Muscle of arm (tissue), 12 donors: ENCODE measurements around the gene NUFIP1. TPM values are rescaled to one million over a fixed set of nuclear protein-coding genes. Genes with fewer than 3 reads are reported as not detected.
"Not testable (repeated sequence)": the region's sequence is repeated elsewhere in the genome, so short reads cannot be mapped to it uniquely, and the experiment has no call there.

Experiments used
- DNase-seq: peaks from one replicate; pipeline ENCODE4 v3.0.0-alpha.2; 2013
- polyA plus RNA-seq, 12 donors: library from polyadenylated mRNA; unstranded; fragments of 120-200 nt; gene quantifications; one replicate each; pipeline ENCODE4 v1.2.1, GENCODE V29; 2013; ENCODE audit not compliant: insufficient read length in 12 of 12

Gene NUFIP1
- polyA plus RNA-seq, 12 donors = 8.1 to 10.8 (median 9.0) TPM; not detected in 1

- DNase-seq = no peak
Observed at GRCh38 chr13:44971656-44972595, 17.3 kb downstream of the NUFIP1 start.

- DNase-seq = peak; percentile 69
Observed at GRCh38 chr13:44969551-44970484, 19.5 kb downstream of the NUFIP1 start.

GRCh38 chr13:44968434-44968815 is 20.8 kb downstream of the NUFIP1 start:
- peak; percentile 33 for DNase-seq

- peak; percentile 24 for DNase-seq
Observed at GRCh38 chr13:44967704-44968433, 21.4 kb downstream of the NUFIP1 start.

DNA sequence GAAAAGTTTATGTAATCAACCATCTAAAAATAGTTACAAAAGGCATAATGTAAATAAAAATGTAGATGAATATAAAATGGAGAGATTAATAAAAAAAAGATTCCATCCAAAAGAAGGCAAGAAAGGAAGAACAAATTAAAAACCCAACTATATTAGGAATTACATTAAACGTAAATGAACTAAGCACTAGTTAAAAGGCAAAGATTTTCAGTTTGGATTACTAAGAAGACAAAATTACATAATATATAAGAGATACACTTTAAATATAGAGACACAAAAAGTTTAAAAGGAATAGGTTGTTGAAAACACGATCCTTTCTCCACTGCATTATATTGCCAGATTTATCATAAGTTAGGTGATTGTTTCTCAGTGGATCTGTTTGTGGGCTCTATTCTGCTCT is 27.3 kb downstream of the NUFIP1 start:
- no peak for DNase-seq

GRCh38 chr13:44955406-44955805 is 33.9 kb downstream of the NUFIP1 start:
- no peak for DNase-seq

GRCh38 chr13:44954224-44954623 is 35.0 kb downstream of the NUFIP1 start:
- no peak for DNase-seq

DNA sequence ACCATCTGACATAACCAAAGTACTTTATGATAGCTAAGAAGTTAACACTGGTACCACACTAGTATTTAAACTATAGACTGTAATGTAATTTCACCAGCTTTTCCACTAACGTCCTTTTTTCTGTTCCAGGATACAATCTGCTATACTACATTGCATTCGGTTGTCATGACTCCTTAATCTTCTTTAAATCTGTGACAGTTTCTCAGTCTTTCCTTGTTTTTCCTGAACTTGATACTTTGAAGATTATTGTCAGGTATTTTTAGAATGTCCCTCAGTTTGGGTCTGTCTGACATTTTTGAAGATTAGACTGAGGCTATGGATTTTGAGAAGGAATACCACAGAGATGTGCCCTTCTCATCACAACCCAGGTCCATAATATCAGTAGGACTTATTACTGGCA is 36.6 kb downstream of the NUFIP1 start:
- DNase-seq = no peak

GRCh38 chr13:44951184-44951583 is 38.1 kb downstream of the NUFIP1 start:
- DNase-seq = no peak

DNA sequence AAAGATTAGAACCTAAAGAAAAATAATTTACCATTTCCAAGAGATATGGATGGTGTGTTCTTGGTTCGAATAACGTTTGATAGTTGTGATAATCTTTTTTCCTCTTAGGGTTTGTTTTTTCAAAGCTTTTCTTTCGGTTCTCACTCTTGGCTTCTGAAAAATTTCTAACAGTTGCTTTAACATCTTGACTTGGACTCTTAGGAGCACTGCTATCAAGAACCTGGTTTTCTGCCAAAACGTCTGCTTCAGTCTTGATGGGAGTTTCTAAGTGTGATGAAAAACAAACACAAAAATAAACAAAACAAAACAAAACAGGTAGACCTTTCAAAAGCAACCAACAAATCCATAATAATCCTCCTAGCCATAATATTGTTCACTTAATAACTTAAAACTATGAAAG is 45.9 kb downstream of the NUFIP1 start:
- not testable (repeated sequence) for DNase-seq

GRCh38 chr13:44938854-44939253 is 50.4 kb downstream of the NUFIP1 start:
- DNase-seq = no peak

GRCh38 chr13:44936246-44936645 is 53.0 kb downstream of the NUFIP1 start:
- no peak for DNase-seq

DNA sequence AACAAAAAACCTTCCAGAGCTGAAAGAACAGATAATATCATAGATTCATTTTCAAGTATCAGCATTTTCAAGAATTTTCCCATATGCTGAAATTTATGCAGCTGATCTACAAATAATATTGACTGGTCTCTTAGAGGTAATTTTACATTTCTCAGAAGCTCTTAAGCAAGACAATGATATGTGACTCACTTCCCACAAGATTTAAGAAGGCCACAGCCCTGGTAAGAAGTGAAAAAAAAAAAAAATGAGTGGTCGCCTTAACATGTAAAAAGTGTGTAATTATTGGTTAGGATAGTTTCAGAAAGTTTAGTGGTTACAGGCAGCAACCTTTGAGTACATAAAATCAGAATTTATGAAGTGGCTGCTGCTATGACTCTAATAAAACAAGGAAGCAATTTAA is 54.5 kb downstream of the NUFIP1 start:
- DNase-seq = no peak

DNA sequence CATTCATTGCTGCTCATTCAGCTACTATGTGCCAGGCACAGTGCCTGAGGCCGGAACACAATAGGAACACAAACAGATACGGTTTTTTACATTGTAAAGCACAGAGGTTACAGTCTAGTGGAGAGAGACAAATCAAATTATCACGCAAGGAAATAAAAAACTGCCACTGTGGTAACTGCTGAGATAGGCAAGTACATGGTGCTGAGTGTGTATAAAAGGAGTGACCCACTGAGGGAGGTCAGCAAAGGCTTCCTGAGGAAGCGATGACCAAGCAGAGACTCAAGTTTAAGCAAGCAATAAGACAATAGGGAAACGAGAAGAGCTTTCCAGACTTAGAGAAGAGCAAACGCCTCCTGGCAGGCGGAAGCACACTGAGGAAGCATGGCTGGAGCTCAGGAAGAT is 56.4 kb downstream of the NUFIP1 start:
- no peak for DNase-seq

DNA sequence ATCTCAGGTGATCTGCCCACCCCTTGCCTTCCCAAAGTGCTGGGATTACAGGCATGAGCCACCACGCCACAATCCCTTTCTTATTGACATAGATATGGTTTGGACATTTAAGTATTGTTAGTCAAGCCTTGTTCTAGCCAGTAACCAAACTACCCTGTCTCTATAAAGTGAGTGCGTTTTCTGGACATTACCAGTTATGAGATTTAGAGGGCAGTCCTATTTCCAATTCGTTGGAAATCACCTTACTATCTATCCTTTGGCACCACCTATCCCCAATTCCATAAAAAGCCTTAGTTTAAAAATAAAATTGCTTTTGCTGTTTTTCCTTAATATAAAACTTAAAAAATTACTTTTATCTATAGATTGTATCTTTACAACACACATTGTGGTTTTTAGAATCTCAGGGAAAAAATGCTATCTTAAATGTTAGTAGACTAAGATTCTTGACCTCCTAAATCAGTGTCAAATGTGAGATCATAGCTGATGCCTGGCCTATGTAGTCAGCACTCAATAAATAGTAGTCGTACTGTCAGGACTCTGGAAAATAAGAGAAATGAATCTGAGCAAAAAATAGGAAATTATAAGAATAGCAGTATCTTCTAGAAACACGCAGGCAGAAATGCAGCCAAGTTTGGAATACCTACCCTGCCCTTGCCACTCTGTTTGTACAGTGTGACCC is 57.0 kb downstream of the NUFIP1 start:
- DNase-seq = no peak

GRCh38 chr13:44930963-44931623 is 58.2 kb downstream of the NUFIP1 start:
- DNase-seq = no peak

DNA sequence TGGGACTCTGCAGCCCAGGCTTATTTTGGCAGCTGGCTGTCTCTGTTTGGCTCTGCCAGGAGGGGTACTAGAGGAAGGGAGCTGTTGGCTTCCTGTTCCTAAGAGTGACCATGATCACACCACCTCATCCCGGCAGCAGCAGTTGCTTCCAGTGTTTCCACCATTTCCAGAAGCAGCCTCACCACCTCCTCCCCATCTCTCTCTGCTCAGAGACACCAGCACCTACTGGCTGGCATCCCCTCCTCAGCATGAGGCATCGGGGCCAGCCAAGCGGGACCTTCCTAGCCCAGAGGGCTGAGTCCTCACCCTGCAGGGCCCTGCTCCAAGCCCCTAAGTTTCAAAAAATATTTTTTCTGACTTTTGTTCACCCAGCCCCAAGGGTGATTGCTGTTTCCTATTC is 59.0 kb downstream of the NUFIP1 start:
- DNase-seq = no peak

DNA sequence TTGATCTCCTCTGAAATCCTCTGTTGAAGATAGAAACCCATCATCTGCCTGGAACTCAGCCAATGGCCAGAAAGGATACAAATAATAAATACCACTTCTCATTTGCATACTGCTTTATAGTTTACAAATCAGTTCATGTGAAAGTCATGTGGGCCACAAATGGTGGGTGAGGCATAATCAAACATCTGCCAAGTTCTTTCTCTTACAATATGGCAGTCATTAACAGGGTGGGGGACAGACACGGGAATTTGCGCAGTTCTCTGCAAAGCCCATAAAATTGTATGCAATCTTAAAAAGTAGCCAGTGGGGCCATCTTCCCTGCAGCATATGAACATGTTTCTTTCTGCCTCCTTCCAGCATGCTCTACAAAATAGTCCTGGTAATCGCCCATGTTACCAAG is 59.6 kb downstream of the NUFIP1 start:
- DNase-seq = no peak

DNA sequence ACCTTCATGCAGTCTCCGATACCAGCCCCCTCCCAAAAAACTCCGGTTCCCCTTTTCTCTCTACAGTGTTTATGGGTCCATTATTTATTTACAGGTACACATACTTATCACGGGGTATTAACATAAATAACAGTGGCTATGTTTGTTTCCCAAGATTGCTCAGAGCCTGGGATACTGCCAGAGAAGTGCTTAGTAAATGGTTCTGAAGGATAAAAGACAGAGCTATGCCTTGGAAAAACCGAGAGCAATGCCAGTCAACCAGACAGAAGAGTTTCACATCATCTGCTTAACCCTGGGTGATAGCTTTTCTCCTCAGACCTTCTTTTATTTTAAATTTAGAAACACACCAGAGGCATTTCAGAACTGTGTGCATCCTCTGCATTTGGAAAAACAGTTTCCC is 61.3 kb downstream of the NUFIP1 start:
- DNase-seq = no peak

GRCh38 chr13:44921931-44922758 is 67.1 kb downstream of the NUFIP1 start:
- no peak for DNase-seq
